Measurements from ENCODE around the gene PDLIM7. TPM values are rescaled to one million over a fixed set of nuclear protein-coding genes. Genes with fewer than 3 reads are reported as not detected.
"Not testable (repeated sequence)": the region's sequence is repeated elsewhere in the genome, so short reads cannot be mapped to it uniquely, and the experiment has no call there.

PDLIM7 gene
- total RNA-seq, 1 donor from 2014 or later: 358 TPM

GRCh38 chr5:177535125-177535524 is 37.7 kb upstream of the PDLIM7 start:
- H3K9me3 Mint-ChIP-seq (ENCODE audit: unreplicated experiment): no peaks in the 10 kb centered on the region
- peaks cover 26% of the 10 kb centered on the region for H3K36me3 Mint-ChIP-seq (ENCODE audit: unreplicated experiment)
- H3K4me3 Mint-ChIP-seq (ENCODE audit: unreplicated experiment): no peak overlapping the region
- H3K27ac Mint-ChIP-seq (ENCODE audit: unreplicated experiment): peak overlapping the region; percentile 38
- no peak for TF ChIP-seq CTCF (IDR thresholded peaks at IDR 0.05)
- H3K27me3 Mint-ChIP-seq (ENCODE audit: unreplicated experiment): no peaks in the 10 kb centered on the region
- DNase-seq (ENCODE audit: extremely low spot score, unreplicated experiment): no peak
- peaks cover 49% of the 10 kb centered on the region for H3K4me1 Mint-ChIP-seq (ENCODE audit: unreplicated experiment)

GRCh38 chr5:177534433-177534832 is 37.0 kb upstream of the PDLIM7 start:
- not testable (repeated sequence) for H3K4me3 Mint-ChIP-seq (ENCODE audit: unreplicated experiment); DNase-seq (ENCODE audit: extremely low spot score, unreplicated experiment); H3K27me3 Mint-ChIP-seq (ENCODE audit: unreplicated experiment); H3K27ac Mint-ChIP-seq (ENCODE audit: unreplicated experiment); H3K9me3 Mint-ChIP-seq (ENCODE audit: unreplicated experiment)
- Mint-ChIP-seq H3K4me1 (ENCODE audit: unreplicated experiment) (peaks cover 42% of the 10 kb centered on the region), H3K36me3 (ENCODE audit: unreplicated experiment) (peaks cover 28% of the 10 kb centered on the region)

GRCh38 chr5:177531209-177531940 is 34.0 kb upstream of the PDLIM7 start:
- H3K4me1 Mint-ChIP-seq (ENCODE audit: unreplicated experiment): peaks cover 12% of the 10 kb centered on the region
- no peak overlapping the region for H3K4me3 Mint-ChIP-seq (ENCODE audit: unreplicated experiment)
- no peak for TF ChIP-seq CTCF (IDR thresholded peaks at IDR 0.05)
- no peak overlapping the region for H3K27ac Mint-ChIP-seq (ENCODE audit: unreplicated experiment)
- H3K9me3 Mint-ChIP-seq (ENCODE audit: unreplicated experiment): no peaks in the 10 kb centered on the region
- H3K27me3 Mint-ChIP-seq (ENCODE audit: unreplicated experiment): no peaks in the 10 kb centered on the region
- DNase-seq (ENCODE audit: extremely low spot score, unreplicated experiment): no peak
- H3K36me3 Mint-ChIP-seq (ENCODE audit: unreplicated experiment): peaks cover 29% of the 10 kb centered on the region

- no peaks in the 10 kb centered on the region for H3K9me3 Mint-ChIP-seq (ENCODE audit: unreplicated experiment)
These were observed 33.2 kb upstream of the PDLIM7 start for GRCh38 chr5:177530638-177531037.

GRCh38 chr5:177529247-177530203 is 32.1 kb upstream of the PDLIM7 start:
- Mint-ChIP-seq H3K36me3 (ENCODE audit: unreplicated experiment) (peaks cover 29% of the 10 kb centered on the region), H3K4me3 (ENCODE audit: unreplicated experiment) (no peak overlapping the region), H3K4me1 (ENCODE audit: unreplicated experiment) (no peaks in the 10 kb centered on the region), H3K9me3 (ENCODE audit: unreplicated experiment) (no peaks in the 10 kb centered on the region), H3K27me3 (ENCODE audit: unreplicated experiment) (no peaks in the 10 kb centered on the region), H3K27ac (ENCODE audit: unreplicated experiment) (no peak overlapping the region)
- no peak for DNase-seq (ENCODE audit: extremely low spot score, unreplicated experiment)
- no peak for TF ChIP-seq CTCF (IDR thresholded peaks at IDR 0.05)

More at GRCh38 chr5:177530638-177531037, 33.2 kb upstream of the PDLIM7 start:
- Mint-ChIP-seq H3K27ac (ENCODE audit: unreplicated experiment) (peak overlapping the region; percentile 31), H3K4me1 (ENCODE audit: unreplicated experiment) (peaks cover 7% of the 10 kb centered on the region), H3K4me3 (ENCODE audit: unreplicated experiment) (no peak overlapping the region), H3K27me3 (ENCODE audit: unreplicated experiment) (no peaks in the 10 kb centered on the region), H3K36me3 (ENCODE audit: unreplicated experiment) (peaks cover 29% of the 10 kb centered on the region)
- no peak for DNase-seq (ENCODE audit: extremely low spot score, unreplicated experiment)
- TF ChIP-seq CTCF (IDR thresholded peaks at IDR 0.05): no peak
